Measurements from ENCODE around the gene ANKRD39. TPM values are rescaled to one million over a fixed set of nuclear protein-coding genes. Genes with fewer than 3 reads are reported as not detected.

Gene ANKRD39
- total and polyA plus RNA-seq, 10 of the 15 experiments (the other 5 are each of a cell fraction or from before 2014, with no cell fraction given): 7.4 to 36.2 (median 23.7) TPM

DNA sequence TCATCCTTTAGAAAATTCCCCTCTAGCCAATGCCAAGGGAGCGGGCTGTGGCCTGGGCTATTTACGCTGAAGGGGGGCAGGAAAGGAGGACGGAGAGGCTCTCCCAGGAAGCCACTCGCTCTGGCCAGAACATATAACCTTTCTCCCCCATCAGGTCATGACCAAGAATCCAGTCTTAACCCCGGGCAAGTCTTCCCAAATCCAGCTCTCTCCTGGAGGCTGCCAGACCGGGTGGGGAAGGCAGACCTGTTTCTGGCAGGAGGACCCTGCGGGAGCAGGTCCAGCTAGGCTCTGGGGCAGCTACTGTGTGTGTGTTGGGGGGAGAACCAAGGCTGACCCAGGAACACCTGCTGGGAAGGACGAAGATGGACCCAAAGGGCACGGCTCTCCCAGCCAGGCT is 25.5 kb upstream of the ANKRD39 start:
- 43% methylated on average over 9 of the region's 9 CpGs for WGBS (ENCODE audit: insufficient coverage, insufficient replicate concordance, low lambda C conversion rate, missing lambda C conversion rate)
- no peak for DNase-seq (ENCODE audit: low read depth, low spot score)
- BruUV-seq (replicated peaks): no TSS peak
- Histone ChIP-seq H4K20me1 (ENCODE audit: control insufficient read depth, insufficient read depth) (no peaks in the 10 kb centered on the region), H3K27me3 (replicated peaks in 1 of 2; ENCODE audit: control insufficient read depth in 2 of 2, insufficient read depth in 2 of 2, low read length in 1 of 2) (no peaks in the 10 kb centered on the region), H3K36me3 (ENCODE audit: control insufficient read depth in 2 of 2, insufficient read depth in 2 of 2, low read length in 1 of 2) (no peaks in the 10 kb centered on the region), H3K4me3 (no peak overlapping the region), H3K9ac (ENCODE audit: control insufficient read depth, insufficient read depth, low read length) (no peak overlapping the region), H3K27ac (ENCODE audit: control insufficient read depth, insufficient read depth) (no peak overlapping the region), H2AFZ (ENCODE audit: control insufficient read depth, low read depth, low read length) (no peak overlapping the region), H3K9me3 (replicated peaks; ENCODE audit: control insufficient read depth, insufficient read depth, low read length) (no peaks in the 10 kb centered on the region), H3K4me1 (ENCODE audit: control insufficient read depth, insufficient read depth, low read length) (no peaks in the 10 kb centered on the region; the same call in 1 of the 2 replicates), H3K4me2 (ENCODE audit: control insufficient read depth, insufficient read depth) (no peak overlapping the region), H3K79me2 (ENCODE audit: control insufficient read depth, insufficient read depth, low read length) (no peaks in the 10 kb centered on the region)
- in situ Hi-C loops (cut with MboI): no loop called here
- no peak for ATAC-seq
- intact Hi-C loops (cut with micrococcal nuclease; ENCODE audit: unreplicated experiment): no loop called here
- ChIA-PET POLR2A (no interaction called here), RAD21 (ENCODE audit: unreplicated experiment) (no interaction called here), SMC1A (ENCODE audit: uncharacterized antibody, unreplicated experiment) (interaction anchor here (0.7 to 1.1 kb wide), 2 partner anchors 11 to 18 kb away, joined by 3 read pairs; no protein-coding TSS in a partner anchor), CTCF (no interaction called here)
- FAIRE-seq: no peak
- TF ChIP-seq ZBED1 (IDR thresholded peaks at IDR 0.05; ENCODE audit: borderline replicate concordance) (no peak), MEF2B (IDR thresholded peaks at IDR 0.05; ENCODE audit: partially characterized antibody, poor library complexity, severe bottlenecking) (no peak), IKZF1 (conservative IDR thresholded peaks at IDR 0.05) (no peak), RCOR1 (conservative IDR thresholded peaks at IDR 0.05; ENCODE audit: low read depth, low read length) (no peak), JUNB (IDR thresholded peaks at IDR 0.05) (no peak), FOXM1 (IDR thresholded peaks at IDR 0.05; ENCODE audit: low read depth, low read length) (no peak), TARDBP (IDR thresholded peaks at IDR 0.05; ENCODE audit: borderline replicate concordance) (no peak), SREBF1 (IDR thresholded peaks at IDR 0.05; ENCODE audit: low read length) (no peak)
- TF ChIP-seq, protein P1, sequence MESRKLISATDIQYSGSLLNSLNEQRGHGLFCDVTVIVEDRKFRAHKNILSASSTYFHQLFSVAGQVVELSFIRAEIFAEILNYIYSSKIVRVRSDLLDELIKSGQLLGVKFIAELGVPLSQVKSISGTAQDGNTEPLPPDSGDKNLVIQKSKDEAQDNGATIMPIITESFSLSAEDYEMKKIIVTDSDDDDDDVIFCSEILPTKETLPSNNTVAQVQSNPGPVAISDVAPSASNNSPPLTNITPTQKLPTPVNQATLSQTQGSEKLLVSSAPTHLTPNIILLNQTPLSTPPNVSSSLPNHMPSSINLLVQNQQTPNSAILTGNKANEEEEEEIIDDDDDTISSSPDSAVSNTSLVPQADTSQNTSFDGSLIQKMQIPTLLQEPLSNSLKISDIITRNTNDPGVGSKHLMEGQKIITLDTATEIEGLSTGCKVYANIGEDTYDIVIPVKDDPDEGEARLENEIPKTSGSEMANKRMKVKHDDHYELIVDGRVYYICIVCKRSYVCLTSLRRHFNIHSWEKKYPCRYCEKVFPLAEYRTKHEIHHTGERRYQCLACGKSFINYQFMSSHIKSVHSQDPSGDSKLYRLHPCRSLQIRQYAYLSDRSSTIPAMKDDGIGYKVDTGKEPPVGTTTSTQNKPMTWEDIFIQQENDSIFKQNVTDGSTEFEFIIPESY (IDR thresholded peaks at IDR 0.05): no peak
- TF ChIP-seq, protein P2, sequence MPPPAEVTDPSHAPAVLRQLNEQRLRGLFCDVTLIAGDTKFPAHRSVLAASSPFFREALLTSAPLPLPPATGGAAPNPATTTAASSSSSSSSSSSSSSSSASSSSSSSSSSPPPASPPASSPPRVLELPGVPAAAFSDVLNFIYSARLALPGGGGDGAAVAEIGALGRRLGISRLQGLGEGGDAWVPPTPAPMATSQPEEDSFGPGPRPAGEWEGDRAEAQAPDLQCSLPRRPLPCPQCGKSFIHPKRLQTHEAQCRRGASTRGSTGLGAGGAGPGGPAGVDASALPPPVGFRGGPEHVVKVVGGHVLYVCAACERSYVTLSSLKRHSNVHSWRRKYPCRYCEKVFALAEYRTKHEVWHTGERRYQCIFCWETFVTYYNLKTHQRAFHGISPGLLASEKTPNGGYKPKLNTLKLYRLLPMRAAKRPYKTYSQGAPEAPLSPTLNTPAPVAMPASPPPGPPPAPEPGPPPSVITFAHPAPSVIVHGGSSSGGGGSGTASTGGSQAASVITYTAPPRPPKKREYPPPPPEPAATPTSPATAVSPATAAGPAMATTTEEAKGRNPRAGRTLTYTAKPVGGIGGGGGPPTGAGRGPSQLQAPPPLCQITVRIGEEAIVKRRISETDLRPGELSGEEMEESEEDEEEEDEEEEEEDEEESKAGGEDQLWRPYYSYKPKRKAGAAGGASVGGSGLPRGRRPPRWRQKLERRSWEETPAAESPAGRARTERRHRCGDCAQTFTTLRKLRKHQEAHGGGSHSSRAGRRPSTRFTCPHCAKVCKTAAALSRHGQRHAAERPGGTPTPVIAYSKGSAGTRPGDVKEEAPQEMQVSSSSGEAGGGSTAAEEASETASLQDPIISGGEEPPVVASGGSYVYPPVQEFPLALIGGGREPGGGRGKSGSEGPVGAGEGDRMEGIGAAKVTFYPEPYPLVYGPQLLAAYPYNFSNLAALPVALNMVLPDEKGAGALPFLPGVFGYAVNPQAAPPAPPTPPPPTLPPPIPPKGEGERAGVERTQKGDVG (CRISPR knock-in tag; IDR thresholded peaks at IDR 0.05): no peak

Data from GM12878 (cell line).